Stimulated activated CD4-positive, alpha-beta T cell treated with anti-CD3 and anti-CD28 coated beads, Interleukin-2, amount 100 ng/mL, for 24 hours (primary cell): ENCODE measurements around the gene SPINK13.

ENCODE experiments used
- DNase-seq, 2 donors: peaks; one replicate each; pipeline ENCODE4 v3.0.0-alpha.2; 2020

SPINK13 gene

DNA sequence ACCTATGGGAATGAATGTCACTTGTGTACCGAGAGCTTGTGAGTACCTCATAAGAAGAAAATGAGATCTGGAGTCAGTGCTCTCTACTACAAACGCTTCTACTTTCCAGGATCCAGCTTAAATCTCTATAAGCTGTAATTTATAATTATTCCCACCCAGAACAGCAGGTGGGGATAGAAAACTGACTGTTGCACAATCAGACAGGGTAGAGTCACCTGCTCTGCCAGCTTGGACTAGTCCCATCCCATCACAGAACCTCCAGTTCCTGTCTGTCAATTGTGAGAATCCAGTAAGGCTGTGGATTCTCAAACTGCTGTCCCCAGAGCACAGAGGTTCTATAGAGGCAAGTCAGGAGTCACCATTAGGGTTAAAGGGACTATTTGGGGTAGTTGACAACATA, 45.6 kb downstream of the SPINK13 start:
- no peak for DNase-seq

DNA sequence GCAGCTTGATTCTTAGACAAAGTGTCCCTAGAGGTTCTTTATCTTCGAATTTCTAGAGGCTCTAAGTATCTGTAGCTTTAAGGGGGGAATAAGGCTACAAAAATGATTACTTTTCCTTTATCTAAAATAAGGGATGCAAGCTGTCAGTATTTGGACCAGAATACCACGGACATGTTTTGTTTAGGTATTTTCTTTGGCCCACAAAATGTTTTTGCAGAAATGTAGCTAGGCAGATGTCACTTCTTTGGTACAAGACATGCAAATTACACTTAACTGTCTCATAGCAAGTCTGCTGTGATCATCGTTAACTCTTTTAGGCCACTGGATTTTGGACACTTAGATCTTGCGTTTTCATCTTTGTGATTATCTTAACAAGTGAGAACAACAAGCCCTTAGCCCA, 46.1 kb downstream of the SPINK13 start:
- no peak for DNase-seq

DNA sequence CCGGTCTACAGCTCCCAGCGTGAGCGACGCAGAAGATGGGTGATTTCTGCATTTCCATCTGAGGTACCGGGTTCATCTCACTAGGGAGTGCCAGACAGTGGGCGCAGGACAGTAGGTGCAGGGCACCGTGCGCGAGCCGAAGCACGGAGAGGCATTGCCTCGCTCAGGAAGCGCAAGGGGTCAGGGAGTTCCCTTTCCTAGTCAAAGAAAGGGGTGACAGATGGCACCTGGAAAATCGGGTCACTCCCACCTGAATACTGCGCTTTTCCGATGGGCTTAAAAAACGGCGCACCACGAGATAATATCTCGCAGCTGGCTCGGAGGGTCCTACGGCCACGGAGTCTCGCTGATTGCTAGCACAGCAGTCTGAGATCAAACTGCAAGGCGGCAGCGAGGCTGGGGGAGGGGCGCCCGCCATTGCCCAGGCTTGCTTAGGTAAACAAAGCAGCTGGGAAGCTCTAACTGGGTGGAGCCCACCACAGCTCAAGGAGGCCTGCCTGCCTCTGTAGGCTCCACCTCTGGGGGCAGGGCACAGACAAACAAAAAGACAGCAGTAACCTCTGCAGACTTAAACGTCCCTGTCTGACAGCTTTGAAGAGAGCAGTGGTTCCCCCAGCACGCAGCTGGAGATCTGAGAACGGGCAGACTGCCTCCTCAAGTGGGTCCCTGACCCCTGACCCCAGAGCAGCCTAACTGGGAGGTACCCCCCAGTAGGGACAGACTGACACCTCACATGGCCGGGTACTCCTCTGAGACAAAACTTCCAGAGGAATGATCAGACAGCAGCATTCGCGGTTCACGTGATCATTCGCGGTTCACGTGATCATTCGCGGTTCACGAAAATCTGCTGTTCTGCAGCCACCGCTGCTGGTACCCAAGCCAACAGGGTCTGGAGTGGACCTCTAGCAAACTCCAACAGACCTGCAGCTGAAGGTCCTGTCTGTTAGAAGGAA, 51.7 kb downstream of the SPINK13 start:
- peak in 1 of 2 donors; percentile 32 for DNase-seq

DNA sequence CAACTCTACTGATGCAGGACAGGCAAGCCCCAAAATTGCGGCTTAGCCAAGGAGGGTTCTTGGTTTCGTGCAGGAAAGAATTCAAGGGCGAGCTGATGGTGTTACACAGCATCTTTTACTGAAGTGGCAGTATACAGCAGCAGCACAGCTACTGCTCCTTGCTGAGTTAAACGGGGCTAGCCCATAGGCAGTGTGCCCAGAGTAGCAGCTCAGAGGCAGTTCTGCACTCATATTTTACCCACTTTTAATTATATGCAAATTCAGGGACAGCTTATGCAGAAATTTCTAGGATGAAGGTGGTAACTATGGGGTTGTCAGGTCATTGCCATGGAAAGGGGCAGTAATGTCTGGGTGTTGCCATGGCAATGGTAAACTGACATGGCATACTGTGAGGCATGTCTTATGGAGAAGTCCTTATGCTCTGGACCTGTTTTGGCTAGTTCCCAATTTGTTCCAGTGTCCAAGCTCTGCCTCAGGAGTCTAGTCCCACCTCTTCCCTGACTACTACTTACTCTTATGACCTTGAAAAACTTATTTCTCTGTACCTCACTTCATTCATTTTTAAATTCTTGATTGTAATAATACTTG, 64.8 kb downstream of the SPINK13 start:
- no peak for DNase-seq

GRCh38 chr5:148335259-148335658, 66.7 kb downstream of the SPINK13 start, which contains the start of gene SPINK9:
TSS of gene SPINK9 (plus strand) at chr5:148335559. CDS start at chr5:148335614, 55 bp downstream.
- DNase-seq = no peak
